HG03558 (cell line): Measurements from ENCODE around the gene SV2B.

Experiments used
- ATAC-seq: cut with Tn5 transposase; IDR thresholded peaks from one replicate; pipeline ENCODE4 v1.9.1; 2021; ENCODE audit warnings: moderate number of reproducible peaks; ENCODE audit not compliant: unreplicated experiment; ENCODE audit errors: extremely low read depth

Gene SV2B

DNA sequence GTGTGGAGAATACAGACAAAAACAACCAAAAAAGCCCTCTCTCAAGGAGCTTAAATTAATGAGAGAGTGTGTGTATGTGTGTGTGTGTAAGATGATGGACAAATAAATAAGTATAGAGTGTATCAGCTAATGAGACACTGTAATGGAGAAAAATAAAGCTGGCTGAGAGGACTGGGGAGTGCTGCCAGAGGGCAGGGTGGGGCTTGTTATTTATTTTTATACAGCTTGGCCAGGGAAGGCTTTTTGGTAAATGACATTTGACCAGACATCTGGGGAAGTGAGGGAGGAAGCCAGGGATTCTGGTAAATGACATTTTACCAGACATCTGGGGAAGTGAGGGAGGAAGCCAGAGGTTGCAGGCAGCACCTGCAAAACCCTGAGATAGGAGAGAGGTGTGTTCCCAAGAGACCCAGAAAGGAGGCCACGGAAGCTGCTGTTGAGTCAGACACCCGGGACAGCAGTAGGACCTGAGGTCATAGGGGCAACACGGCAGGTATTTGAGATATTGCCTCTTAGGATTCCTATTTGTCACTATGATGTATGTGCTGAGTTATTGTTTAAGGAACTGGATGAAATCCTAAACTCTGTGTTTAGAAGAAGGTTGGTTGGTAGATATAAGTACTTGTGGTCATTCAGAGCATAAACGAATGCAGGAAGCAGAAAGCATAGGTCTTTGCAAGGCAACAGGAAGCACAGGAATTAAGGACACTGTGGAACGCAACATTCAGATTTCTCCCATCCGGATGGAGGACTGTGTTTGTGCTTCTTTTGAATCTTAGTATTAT, 2.7 kb downstream of the SV2B start:
- ATAC-seq = no peak

DNA sequence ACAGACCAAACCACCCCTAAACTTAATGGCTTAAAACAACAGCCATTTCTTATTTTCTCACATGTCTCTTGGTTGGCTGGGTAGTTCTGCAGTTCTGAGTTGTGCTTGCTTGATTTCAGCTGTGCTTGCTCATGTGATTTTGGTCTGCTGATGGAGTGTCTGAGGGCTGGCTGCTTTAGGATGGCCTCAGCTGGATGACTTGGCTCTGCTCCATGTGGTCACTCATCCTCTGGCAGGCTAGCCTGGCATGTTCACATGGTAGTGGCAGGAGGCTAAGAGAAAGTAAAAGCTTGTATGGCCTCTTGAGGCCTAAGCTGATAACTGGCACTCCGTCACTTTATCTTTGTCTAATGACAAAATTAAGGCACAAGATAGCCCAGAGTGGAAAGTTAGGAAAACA, 4.1 kb downstream of the SV2B start:
- no peak for ATAC-seq

DNA sequence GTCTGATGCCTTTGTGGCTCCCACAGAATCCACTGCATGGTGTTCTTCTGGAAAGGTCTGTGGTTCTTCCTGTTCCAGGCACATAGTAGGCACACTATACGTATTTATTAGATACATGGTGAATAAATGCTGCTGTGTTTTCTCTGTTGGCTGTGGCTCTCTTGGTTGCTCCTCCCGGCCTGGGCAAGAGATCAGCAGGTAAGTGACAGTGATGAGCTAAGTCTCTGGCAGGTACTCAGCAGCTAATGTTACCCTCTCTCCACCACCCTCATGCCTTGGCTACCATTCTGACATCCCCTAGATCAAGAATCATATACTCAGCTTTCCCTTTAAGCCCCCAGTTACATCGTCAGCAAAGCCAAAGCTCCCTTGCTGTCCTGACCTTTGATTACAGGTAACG, 8.4 kb downstream of the SV2B start:
- no peak for ATAC-seq

DNA sequence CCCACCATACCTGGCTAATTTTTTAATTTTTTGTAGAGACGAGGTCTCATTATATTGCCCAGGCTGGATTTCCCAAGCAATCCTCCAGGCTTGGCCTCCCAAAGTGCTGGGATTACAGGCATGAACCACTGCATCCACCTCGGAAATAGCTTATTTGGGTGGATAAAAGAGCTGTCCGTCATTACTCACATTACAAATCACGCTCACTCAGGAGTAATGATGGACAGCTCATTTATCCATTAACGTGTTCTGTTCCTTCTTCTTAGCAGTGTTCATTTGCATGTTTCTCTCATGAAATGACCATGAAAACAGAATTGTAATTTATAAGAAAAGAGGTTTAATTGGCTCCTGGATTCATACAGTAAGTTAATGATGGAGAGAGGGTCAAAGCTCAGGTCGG, 9.8 kb downstream of the SV2B start:
- no peak for ATAC-seq

DNA sequence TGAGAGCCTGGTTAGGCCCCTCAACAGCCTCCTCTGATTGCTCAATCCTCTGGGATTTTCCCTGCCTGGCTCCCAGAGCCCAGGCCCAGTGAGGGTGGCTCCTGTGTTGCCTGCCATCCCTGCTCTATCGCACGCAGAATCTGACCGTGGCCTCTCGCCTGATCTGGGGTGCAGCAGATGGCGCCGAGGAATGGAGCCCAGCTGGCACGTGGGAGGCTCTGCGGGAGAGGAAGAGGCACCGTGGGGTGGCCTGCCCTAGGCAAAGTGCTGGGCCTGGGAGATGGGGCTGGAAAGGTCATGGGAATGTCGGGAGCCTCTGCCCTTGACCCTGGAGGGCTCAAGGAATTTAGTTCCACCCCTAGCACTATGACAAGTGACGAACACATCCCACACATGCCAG, 10.3 kb downstream of the SV2B start:
- no peak for ATAC-seq

DNA sequence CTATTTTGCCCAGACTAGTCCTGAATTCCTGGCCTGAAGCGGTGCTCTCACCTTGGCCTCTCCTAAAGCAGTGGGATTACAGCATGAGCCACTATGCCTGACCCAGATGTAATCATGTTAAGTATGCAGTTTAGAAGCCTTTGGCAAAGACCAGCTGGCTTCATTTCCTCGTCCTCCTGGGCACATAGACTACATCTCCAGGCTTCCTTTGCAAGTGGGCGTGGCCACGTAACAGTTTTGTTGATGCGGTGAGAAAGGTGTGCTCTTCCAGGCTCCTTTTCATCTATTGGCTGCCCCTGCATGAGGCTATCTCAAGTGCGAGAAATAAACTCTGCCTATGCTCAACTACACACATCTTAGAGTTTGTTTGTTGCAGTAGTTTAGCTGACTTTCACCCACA, 13.0 kb downstream of the SV2B start:
- no peak for ATAC-seq

DNA sequence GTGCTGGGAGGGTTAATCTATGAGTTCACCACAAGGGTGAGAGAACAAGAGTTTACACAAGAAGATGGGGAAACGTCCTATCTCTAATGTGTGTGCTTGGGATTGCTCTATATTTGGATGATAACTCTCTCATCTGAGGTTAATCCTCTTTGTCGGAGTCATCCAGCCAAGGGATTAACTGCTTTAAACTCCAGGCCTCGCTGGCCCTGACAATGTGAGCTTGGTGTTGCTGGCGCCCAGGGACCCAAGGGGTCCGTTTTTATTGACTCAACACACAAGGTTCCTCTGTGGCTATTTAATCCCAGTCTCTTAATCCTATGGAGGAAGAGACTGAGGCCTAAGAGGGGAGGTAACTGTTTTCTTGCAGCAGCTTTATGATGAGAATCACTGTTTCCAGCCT, 14.2 kb downstream of the SV2B start:
- ATAC-seq = no peak

DNA sequence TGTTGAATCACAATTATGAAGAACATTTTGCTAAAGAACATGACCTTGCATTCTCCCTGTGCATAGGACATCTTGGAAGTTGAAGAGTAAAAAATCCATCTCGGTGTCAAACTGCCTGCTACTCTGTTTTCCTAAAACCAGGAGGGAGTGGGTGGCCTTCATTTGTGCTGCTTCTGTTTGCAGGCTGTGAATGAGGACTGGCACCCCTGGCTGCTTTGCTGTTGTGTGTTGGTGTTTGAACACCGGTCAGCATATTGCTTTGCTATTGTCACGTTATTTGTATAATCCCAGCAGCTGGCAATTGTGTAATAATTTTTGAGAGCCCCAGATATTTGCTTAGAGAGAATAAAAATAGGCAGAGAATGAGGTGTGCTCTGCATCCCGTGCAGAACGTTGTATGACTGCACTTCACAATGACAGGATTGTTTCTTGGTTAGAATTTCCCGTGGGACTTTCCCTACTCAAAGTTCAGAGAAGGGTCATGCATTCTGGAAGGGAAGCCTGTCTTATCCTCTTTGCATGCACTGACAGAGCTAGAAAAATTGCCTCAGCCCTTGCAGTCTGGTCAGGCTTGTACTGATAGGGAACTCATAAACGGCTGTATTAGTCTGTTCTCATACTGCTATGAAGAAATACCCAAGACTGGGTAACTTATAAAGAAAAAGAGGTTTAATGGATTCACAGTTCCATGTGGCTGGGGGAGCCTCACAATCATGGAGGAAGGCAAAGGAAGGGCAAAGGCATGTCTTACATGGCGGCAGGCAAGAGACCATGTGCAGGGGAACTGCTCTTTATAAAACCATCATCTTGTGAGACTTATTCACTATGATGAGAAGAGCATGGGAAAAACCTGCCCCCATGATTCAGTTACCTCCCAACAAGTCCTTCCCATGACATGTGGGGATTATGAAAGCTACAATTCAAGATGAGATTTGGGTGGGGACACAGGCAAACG, 16.3 kb downstream of the SV2B start:
- ATAC-seq = peak; percentile 86

DNA sequence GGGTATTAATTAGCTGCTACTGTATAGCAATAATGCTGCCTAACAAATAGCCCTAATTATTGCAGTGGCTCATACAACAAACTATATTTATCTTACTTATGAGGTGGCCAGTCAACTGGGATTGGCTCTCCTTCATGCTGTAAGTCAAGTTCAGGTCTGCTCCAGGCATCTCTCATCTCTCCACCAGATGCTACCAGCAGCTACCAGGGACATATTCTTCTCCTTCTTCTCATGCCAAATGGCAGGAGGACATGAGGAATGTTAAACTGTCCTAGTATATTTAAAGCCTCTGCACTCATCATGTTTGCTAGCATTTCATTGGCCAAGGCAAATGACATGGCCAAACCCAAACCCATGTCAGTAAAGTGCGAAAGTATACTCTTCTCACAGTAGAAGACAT, 17.3 kb downstream of the SV2B start:
- no peak for ATAC-seq

DNA sequence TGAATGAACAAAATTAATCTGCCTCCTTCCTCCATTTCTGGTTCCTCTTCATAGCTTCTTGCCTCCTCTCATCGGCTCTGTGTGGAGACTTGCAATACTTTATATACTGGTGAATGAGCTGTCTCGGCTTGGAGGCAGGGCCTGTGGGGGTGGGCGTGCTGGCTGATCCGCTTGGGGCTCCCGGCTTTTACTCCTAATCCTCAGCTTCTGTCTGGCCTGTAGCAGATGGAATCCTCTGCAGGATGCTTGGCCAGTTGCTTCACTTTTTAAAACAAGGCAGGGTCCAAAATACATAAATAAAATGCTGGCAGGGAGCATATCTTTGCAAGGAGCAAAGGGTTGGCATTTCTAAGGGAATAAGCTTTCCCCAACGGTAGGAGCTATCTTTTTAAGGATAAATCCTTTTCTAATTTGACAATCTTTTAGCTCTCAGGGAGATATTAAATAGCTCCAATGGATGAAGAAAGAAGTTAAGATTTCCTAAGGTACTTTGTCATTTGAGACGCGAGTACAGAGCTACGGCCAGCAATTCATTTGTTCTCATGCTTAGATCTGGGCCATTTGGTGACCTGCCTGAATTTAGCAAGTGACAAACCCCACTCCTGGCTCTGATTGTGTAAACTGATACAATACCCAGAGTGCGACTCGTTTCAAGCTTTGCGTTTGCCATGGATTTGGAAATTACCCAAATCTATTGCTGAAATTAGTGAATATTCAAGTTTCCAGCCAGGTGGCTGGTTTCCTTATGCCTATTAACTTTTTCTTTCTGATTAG, 18.9 kb downstream of the SV2B start:
- ATAC-seq = no peak

DNA sequence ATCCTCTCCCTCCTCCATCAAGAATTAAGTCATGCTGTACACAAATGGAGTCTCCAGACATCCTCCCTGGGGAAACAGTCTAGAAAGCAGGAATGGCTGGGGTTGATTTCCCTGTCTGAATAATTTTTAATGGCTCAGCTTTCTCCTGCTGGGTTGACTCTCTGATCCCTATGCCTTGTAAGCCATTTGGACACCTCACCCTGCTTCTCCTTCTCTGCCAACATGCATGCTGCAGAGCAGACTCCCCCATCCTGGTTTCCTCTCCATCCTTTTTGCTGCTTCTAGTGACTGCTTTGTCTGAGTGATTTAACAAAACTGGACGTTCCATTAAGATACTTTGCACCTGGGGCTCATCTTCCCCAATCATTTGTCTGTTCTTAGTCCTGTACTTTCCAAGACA, 22.2 kb downstream of the SV2B start:
- ATAC-seq = no peak

DNA sequence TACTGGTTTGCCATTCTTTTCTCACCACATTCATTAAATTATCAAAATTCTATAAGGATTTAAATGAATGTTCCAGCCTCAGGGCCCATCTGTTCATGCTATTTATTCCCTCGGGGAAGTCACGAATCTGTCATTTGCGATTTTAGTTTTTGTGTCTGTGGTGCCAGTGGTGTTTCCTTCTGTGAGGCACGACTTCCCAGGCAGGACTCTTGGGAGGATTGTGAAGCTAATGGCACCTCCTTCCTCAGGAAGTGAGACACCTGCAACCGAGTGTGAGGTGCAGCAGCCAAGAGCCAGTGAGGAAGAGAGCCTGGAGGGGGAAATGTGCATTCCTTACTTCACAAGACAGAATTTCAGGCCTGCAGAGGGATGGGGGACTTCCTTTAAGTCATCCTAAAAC, 24.1 kb downstream of the SV2B start:
- ATAC-seq = no peak

DNA sequence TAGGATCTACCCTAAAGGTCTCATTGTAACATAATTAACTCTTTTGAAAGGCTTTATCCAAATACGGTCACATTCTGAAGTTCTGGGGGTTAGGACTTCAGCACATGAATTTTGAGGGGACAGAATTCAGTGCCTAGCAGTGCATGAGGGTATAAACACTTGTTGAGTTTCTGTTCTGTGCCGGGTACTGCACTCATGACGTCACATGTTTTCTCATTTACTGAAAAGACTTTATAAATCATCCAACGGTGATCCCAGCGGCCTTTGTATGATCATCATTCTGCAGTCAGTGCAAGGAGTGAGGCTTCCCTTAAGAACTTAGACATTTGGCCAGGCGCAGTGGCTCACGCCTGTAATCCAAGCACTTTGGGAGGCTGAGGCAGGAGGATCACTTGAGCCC, 25.1 kb downstream of the SV2B start:
- no peak for ATAC-seq

DNA sequence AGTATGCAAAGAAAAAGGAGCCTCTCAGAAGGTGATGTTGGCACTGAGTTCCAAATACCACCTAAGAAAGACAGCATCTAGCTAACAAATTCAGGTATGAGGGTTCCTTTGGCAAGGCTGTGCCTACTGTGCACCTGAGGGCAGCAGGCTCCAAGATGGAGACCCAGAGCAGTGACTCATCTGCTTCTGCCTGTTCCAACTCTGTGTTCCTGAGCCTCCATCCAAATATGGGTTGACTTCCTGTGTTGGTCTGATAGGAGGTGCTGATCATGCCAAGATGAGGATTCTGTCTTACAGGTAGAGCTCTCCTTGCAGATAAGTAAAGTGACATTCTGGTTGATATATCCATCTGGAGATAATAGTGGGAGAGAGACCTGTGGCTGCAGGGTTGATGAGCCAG, 26.0 kb downstream of the SV2B start:
- no peak for ATAC-seq

DNA sequence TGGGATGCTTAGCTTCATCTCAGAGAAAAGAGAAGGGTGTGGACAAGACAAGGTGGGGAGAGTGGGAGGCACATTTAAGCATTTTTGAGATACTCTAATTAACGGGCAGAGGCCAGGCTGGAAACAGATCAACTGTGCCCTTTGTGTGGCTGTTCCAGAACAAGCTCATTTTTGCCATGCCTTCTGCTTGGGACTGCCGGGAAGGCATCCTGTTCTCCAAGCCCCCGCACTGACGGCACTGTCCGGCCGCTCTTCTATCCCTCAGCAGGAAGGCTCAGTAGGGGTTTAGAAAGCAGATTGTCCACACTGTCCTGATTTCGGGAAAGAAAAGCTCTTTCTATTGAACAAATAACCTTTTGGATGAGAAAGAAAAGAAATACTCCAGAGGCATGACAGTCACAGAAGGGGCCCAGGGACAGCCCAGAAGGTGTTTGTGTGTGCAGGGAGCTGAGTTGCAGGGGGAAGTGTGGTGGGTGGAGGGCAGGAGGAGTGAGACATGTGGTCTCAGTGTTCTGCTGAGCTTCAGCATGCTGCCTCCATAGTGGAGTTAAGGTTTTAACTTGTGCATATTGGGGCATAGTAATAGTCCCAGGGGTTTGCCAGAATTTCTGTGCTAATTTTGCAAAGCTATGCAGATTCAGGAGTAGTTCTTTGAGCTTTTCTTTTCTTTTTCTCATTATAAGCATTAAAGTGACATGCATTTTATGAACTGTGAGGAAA, 27.3 kb downstream of the SV2B start:
- no peak for ATAC-seq

DNA sequence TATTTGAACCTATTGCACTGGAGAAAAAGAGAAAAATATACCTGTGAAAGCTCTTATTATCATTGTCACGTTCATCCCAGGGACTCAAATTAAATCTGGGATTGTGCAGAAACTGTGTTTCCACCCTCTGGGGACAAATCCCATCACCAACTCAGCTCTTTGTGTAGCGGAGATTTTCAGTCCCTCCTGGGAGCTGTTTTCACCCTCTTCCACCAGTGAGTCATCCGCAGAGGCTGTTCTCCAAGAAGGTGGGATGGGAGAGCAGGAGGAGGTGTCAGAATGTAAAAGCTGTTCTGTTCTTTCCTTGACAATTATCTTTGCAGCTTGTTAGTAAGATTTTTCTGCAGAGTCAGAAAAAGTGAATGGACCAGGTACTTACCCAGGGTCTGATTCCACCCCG, 28.0 kb downstream of the SV2B start:
- no peak for ATAC-seq

DNA sequence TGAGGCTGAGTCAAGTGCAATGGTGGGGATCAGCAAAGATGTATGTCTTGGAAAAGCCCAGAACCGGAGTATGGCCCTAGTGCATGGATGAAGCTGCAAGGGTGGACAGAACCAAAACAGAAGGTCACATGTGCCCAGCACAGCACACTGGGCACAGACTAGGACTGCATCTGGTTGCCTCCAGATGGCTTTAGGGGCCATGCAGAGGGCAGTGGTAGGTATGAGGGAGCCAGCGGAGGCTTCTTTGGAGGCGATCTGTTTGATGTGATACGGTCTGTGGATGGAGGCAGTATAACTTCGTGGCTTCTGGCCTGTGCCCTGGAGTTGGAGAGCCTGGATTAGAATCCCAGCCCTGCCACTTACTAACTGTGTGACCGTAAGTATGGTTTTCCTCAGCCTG, 29.4 kb downstream of the SV2B start:
- ATAC-seq = no peak

DNA sequence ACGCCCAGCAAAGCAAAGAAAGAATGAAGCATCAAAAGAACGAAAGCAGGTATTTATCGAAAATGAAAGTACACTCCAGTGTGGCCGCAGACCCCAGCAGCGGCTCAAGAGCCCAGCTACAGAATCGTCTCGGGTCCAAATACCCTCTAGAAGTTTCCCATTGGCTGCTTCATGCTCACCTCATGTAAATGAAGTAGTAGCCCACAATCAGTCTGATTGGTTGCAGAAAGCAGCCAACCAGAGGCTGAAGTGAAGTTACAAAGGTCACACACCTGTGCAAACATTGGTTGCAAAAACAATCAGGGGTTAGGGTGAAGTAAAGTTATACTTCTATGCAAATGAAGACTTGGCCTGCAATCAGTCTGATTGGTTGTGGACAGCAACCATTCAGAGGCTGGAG, 32.0 kb downstream of the SV2B start:
- ATAC-seq = no peak

DNA sequence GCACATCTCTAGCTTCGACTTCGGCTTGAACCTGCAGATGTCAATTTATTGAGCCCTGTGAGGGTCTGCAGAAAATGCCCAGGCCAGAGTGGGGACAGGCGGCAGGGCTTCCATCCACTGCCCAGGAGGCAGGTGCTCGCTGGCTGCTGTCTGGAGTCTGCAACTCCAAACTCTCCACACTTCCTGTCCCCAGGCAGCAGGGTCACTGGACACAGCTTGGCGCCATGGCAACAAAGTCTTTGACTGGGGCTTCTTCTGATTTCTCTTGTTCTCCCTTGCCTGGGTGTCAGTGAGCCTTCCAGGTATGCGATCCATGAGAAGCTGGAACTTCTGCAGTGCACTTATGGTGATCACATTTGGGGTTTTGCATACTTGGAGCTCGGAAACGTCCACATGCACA, 33.5 kb downstream of the SV2B start:
- no peak for ATAC-seq
